ENCODE data around the gene GAS6.
"Not testable (repeated sequence)": the region's sequence is repeated elsewhere in the genome, so short reads cannot be mapped to it uniquely, and the experiment has no call there.

GAS6 gene

GRCh38 chr13:113863524-113864272 lies at the start of gene GAS6:
GAS6 (minus strand) TSS chr13:113864076; CDS start chr13:113863920, 156 bp downstream.
- no peak for TF ChIP-seq CTCF (IDR thresholded peaks at IDR 0.05; ENCODE audit: extremely low read depth, insufficient read depth, missing control alignments)
- peak; percentile 74 for DNase-seq (ENCODE audit: low spot score)
- in situ Hi-C loops (cut with MboI; ENCODE audit: low pct_unique_long_range_greater_than_20kb, low sequenced_read_pairs, unreplicated experiment), result no loop called here

GRCh38 chr13:113913408-113913807 lies 49.5 kb upstream of the GAS6 start:
- in situ Hi-C loops (cut with MboI; ENCODE audit: low pct_unique_long_range_greater_than_20kb, low sequenced_read_pairs, unreplicated experiment); DNase-seq (ENCODE audit: low spot score): not testable (repeated sequence)

GRCh38 chr13:113912596-113912995 lies 48.7 kb upstream of the GAS6 start:
- in situ Hi-C loops (cut with MboI; ENCODE audit: low pct_unique_long_range_greater_than_20kb, low sequenced_read_pairs, unreplicated experiment), result no loop called here
- no peak for TF ChIP-seq CTCF (IDR thresholded peaks at IDR 0.05; ENCODE audit: extremely low read depth, insufficient read depth, missing control alignments)
- no peak for DNase-seq (ENCODE audit: low spot score)

- no peak for DNase-seq (ENCODE audit: low spot score)
- in situ Hi-C loops (cut with MboI; ENCODE audit: low pct_unique_long_range_greater_than_20kb, low sequenced_read_pairs, unreplicated experiment), result no loop called here
- TF ChIP-seq CTCF (IDR thresholded peaks at IDR 0.05; ENCODE audit: extremely low read depth, insufficient read depth, missing control alignments), result no peak
These were observed 44.0 kb upstream of the GAS6 start for GRCh38 chr13:113907635-113908617.

- no peak for DNase-seq (ENCODE audit: low spot score)
These were observed 42.7 kb upstream of the GAS6 start for GRCh38 chr13:113906571-113906970.

GRCh38 chr13:113905942-113906341 lies 42.1 kb upstream of the GAS6 start:
- no peak for DNase-seq (ENCODE audit: low spot score)
- no peak for TF ChIP-seq CTCF (IDR thresholded peaks at IDR 0.05; ENCODE audit: extremely low read depth, insufficient read depth, missing control alignments)
- in situ Hi-C loops (cut with MboI; ENCODE audit: low pct_unique_long_range_greater_than_20kb, low sequenced_read_pairs, unreplicated experiment), result no loop called here

More at GRCh38 chr13:113906571-113906970, 42.7 kb upstream of the GAS6 start:
- in situ Hi-C loops (cut with MboI; ENCODE audit: low pct_unique_long_range_greater_than_20kb, low sequenced_read_pairs, unreplicated experiment), result no loop called here
- TF ChIP-seq CTCF (IDR thresholded peaks at IDR 0.05; ENCODE audit: extremely low read depth, insufficient read depth, missing control alignments), result no peak

Data from GM13977 (cell line).